HEK293T (cell line): ENCODE measurements around the gene ZNF91.

Experiments
- HDGF ChIP-seq: fragments of 450-650 bp; IDR thresholded peaks from 2 replicates; pipeline ENCODE4 v1.6.1; 2017; ENCODE audit warnings: antibody characterized with exemption, borderline replicate concordance
- L3MBTL2 ChIP-seq: fragments of 450-650 bp; conservative IDR thresholded peaks from 2 replicates; pipeline ENCODE4 v1.6.1; 2016; ENCODE audit warnings: mild to moderate bottlenecking

DNA sequence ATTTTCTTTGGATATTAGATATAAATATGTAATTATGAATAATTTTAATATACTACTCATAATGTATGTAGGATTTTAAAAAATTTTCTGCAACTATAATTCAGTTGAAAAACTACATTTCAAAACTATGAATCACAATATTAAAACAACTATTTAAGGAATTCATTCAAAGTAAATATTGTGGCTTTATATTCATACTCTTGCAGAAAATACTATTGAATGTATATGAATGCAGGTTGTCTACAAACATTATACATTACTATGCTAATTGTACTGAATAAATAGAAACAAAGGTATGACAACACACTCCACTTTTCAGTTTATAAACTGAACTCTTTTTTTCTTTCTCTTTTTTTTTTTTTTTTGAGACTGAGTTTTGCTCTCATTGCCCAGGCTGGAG lies 14.2 kb downstream of the ZNF91 start:
- TF ChIP-seq HDGF (no peak), L3MBTL2 (no peak)
